Suprapubic skin (tissue), 4 donors: ENCODE results near the gene FRYL.

Experiments
- POLR2A ChIP-seq, 2 donors: fragments of 450-650 bp; IDR thresholded peaks; one replicate each; pipeline ENCODE4 v1.6.1; 2017; ENCODE audit warnings: antibody characterized with exemption in 2 of 2, mild to moderate bottlenecking in 2 of 2, moderate library complexity in 2 of 2
- POLR2AphosphoS5 ChIP-seq, 3 donors: sonication (generic); formaldehyde crosslinking; IDR thresholded peaks; one replicate each; pipeline ENCODE4 v1.6.1; 2017; ENCODE audit warnings: antibody characterized with exemption in 3 of 3
- TF ChIP-seq, protein P1 (sequence below), 2 donors: fragments of 200-600 bp in 1 of 2; fragments of 450-650 bp in 1 of 2; sonication (generic) in 1 of 2; IDR thresholded peaks; one replicate each; pipeline ENCODE4 v1.5.1; 2016 to 2019; ENCODE audit warnings: antibody characterized with exemption in 2 of 2, mild to moderate bottlenecking in 1 of 2, moderate library complexity in 1 of 2

DNA sequence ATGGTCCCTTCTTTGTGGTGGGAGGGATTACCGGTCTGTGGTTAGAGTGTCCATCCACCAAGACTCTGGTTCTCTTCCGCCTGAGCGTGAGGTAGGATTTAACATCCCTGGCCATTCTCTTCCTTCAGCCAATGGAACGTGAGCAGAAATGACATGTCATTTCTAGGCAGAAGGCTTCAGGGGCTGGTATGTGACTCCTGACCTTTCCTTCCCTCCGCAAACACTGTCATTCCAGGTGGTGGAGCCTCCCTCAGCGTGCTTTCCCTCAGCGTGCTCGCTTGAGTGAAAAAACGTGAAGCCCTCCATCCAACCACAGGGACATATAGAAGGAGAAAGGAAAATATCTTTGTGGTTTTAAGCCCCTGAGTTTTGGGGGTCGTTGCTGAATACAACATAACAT is 330.9 kb downstream of the FRYL start:
- TF ChIP-seq, protein P1, sequence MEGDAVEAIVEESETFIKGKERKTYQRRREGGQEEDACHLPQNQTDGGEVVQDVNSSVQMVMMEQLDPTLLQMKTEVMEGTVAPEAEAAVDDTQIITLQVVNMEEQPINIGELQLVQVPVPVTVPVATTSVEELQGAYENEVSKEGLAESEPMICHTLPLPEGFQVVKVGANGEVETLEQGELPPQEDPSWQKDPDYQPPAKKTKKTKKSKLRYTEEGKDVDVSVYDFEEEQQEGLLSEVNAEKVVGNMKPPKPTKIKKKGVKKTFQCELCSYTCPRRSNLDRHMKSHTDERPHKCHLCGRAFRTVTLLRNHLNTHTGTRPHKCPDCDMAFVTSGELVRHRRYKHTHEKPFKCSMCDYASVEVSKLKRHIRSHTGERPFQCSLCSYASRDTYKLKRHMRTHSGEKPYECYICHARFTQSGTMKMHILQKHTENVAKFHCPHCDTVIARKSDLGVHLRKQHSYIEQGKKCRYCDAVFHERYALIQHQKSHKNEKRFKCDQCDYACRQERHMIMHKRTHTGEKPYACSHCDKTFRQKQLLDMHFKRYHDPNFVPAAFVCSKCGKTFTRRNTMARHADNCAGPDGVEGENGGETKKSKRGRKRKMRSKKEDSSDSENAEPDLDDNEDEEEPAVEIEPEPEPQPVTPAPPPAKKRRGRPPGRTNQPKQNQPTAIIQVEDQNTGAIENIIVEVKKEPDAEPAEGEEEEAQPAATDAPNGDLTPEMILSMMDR (IDR thresholded peaks at IDR 0.05), result no peak
- TF ChIP-seq POLR2A (IDR thresholded peaks at IDR 0.05) (no peak), POLR2AphosphoS5 (IDR thresholded peaks at IDR 0.05) (no peak)
